GM18868 (cell line): ENCODE results near the gene GABPB2.

Source experiments
- ATAC-seq: cut with Tn5 transposase; IDR thresholded peaks from one replicate; pipeline ENCODE4 v1.9.1; 2021; ENCODE audit warnings: mild to moderate bottlenecking, moderate library complexity; ENCODE audit not compliant: unreplicated experiment

The GABPB2 gene

GRCh38 chr1:151070474-151071276 lies at the start of gene GABPB2:
Gene GABPB2 (plus strand): TSS chr1:151070761. CDS start chr1:151088190, 17,429 bp downstream.
- peak; percentile 78 for ATAC-seq

- peak; percentile 51 for ATAC-seq
These were observed 45.9 kb upstream of the GABPB2 start for GRCh38 chr1:151024540-151025146.

- ATAC-seq: no peak
These were observed 44.1 kb upstream of the GABPB2 start for GRCh38 chr1:151026460-151026859.

- ATAC-seq: no peak
These were observed 38.4 kb upstream of the GABPB2 start for GRCh38 chr1:151032164-151032563.

- ATAC-seq: no peak
These were observed 35.4 kb upstream of the GABPB2 start for GRCh38 chr1:151035167-151035566.

- no peak for ATAC-seq
These were observed 34.2 kb upstream of the GABPB2 start, which contains the start of gene BNIPL for GRCh38 chr1:151036356-151036755. Gene BNIPL (plus strand): TSS chr1:151036586. CDS start chr1:151036726, 140 bp downstream.

- no peak for ATAC-seq
These were observed 33.5 kb upstream of the GABPB2 start for GRCh38 chr1:151037032-151037431.

- no peak for ATAC-seq
These were observed 31.0 kb upstream of the GABPB2 start for GRCh38 chr1:151039521-151039920.

GRCh38 chr1:151043163-151043562 lies 27.4 kb upstream of the GABPB2 start:
- no peak for ATAC-seq

- ATAC-seq: peak; percentile 53
These were observed 23.0 kb upstream of the GABPB2 start, which contains the start of gene C1orf56 for GRCh38 chr1:151047591-151047924. Gene C1orf56 (plus strand): TSS chr1:151047751. CDS start chr1:151047848, 97 bp downstream.

- ATAC-seq: peak; percentile 74
These were observed 22.5 kb upstream of the GABPB2 start for GRCh38 chr1:151047925-151048644.

GRCh38 chr1:151048645-151049032 lies 21.9 kb upstream of the GABPB2 start:
- ATAC-seq: no peak

- ATAC-seq: no peak
These were observed 21.1 kb upstream of the GABPB2 start for GRCh38 chr1:151049458-151049857.

GRCh38 chr1:151050051-151050688 lies 20.4 kb upstream of the GABPB2 start:
- ATAC-seq: no peak

- no peak for ATAC-seq
These were observed 19.1 kb upstream of the GABPB2 start for GRCh38 chr1:151051356-151052009.

GRCh38 chr1:151054971-151055547 lies 15.5 kb upstream of the GABPB2 start:
- ATAC-seq: no peak

GRCh38 chr1:151055581-151055980 lies 15.0 kb upstream of the GABPB2 start:
- ATAC-seq: no peak

- no peak for ATAC-seq
These were observed 14.4 kb upstream of the GABPB2 start for GRCh38 chr1:151056149-151056548.

- no peak for ATAC-seq
These were observed 11.9 kb upstream of the GABPB2 start for GRCh38 chr1:151058692-151059091.
